Measurements from ENCODE around the gene MAP3K1.

GRCh38 chr5:56854920-56855319, 39.6 kb downstream of the MAP3K1 start:
- TF ChIP-seq CTCF (IDR thresholded peaks at IDR 0.05) (no peak), ZFX (IDR thresholded peaks at IDR 0.05; ENCODE audit: borderline replicate concordance) (no peak)
